HepG2 (cell line): ENCODE results near the gene FRMD1.

Experiments
- CBX2 ChIP-seq, 2 experiments: fragments of 200-600 bp in 1 of 2; sonication (generic); formaldehyde crosslinking in 1 of 2; IDR thresholded peaks; 2 replicates each; pipeline versions ENCODE4 v1.7.0 to v1.8.1; 2018 to 2022; ENCODE audit warnings: low read depth in 2 of 2, low read length in 1 of 2, mild to moderate bottlenecking in 1 of 2, missing genetic modification reagents in 1 of 2
- HNRNPUL1 ChIP-seq: fragments of 200-400 bp; formaldehyde crosslinking; IDR thresholded peaks from 2 replicates; pipeline ENCODE4 v1.6.1; 2017; ENCODE audit warnings: low read depth, mild to moderate bottlenecking, low read length, moderate library complexity
- MAFK ChIP-seq, 2 experiments: IDR thresholded peaks in 1 of 2; conservative IDR thresholded peaks in 1 of 2; 2 replicates each; pipeline ENCODE4 v1.6.1; 2011; ENCODE audit warnings: improper control_type of control experiment in 2 of 2, low read length in 2 of 2
- POLR2A ChIP-seq, 2 experiments: IDR thresholded peaks; 2 replicates each; pipeline ENCODE4 v1.6.1; 2011; ENCODE audit warnings: low read depth in 2 of 2, low read length in 2 of 2, mild to moderate bottlenecking in 1 of 2, moderate library complexity in 1 of 2; ENCODE audit not compliant: insufficient read depth in 1 of 2
- ZC3H4 ChIP-seq: sonication (generic); formaldehyde crosslinking; IDR thresholded peaks from 2 replicates; pipeline ENCODE4 v1.4.0; 2020; ENCODE audit warnings: missing genetic modification reagents, borderline replicate concordance
- TF ChIP-seq, protein P1 (sequence below): sonication (generic); formaldehyde crosslinking; IDR thresholded peaks from 2 replicates; pipeline ENCODE4 v1.4.0; 2020; ENCODE audit warnings: missing genetic modification reagents, borderline replicate concordance
- TF ChIP-seq, protein P2 (sequence below): sonication (generic); formaldehyde crosslinking; IDR thresholded peaks from 2 replicates; pipeline ENCODE4 v1.5.0; 2020; ENCODE audit warnings: mild to moderate bottlenecking, missing genetic modification reagents, moderate library complexity

DNA sequence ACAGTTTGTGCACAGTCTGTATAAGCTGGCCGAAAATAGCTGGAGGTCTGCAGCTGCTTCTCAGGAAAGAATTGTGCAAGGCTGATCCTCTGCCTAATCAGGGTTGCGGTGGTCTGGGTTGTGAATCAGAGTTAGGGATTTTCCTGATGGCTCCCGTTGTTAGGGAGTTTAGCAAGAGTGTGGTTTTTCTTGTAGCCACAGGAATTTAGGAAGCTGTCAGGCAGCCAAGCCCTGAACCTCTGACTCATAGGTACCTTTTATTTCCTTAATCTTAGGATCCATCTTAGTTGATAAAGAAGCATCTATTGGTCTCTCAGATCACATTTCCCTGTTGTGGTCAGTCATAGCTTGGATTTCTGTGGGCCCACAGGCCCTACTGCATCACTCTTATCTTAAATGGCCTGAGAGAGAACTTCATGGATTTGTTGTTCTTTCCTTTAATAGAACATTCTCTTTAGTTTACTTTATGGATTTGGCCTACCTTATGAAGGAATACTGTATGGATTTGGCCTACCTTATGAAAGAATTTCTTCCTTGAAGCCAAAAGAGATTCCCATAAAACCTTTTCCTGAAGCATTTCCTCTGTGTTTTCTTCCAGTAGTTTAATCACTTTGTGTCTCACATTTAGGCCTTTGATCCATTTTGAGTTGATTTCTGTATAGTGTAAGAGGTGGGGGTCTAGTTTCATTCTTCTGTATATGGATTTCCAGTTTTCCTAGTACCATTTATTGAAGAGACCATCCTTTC lies 71.2 kb downstream of the FRMD1 start:
- TF ChIP-seq POLR2A (IDR thresholded peaks at IDR 0.05; ENCODE audit: insufficient read depth in 1 of 2, low read depth in 2 of 2, low read length in 2 of 2) = no peak
- no peak for TF ChIP-seq ZC3H4 (CRISPR knock-in tag)
- no peak for TF ChIP-seq MAFK (conservative IDR thresholded peaks at IDR 0.05 in 1 of 2, IDR thresholded peaks at IDR 0.05 in 1 of 2; ENCODE audit: low read length in 2 of 2)
- no peak for TF ChIP-seq HNRNPUL1
- TF ChIP-seq, protein P1, sequence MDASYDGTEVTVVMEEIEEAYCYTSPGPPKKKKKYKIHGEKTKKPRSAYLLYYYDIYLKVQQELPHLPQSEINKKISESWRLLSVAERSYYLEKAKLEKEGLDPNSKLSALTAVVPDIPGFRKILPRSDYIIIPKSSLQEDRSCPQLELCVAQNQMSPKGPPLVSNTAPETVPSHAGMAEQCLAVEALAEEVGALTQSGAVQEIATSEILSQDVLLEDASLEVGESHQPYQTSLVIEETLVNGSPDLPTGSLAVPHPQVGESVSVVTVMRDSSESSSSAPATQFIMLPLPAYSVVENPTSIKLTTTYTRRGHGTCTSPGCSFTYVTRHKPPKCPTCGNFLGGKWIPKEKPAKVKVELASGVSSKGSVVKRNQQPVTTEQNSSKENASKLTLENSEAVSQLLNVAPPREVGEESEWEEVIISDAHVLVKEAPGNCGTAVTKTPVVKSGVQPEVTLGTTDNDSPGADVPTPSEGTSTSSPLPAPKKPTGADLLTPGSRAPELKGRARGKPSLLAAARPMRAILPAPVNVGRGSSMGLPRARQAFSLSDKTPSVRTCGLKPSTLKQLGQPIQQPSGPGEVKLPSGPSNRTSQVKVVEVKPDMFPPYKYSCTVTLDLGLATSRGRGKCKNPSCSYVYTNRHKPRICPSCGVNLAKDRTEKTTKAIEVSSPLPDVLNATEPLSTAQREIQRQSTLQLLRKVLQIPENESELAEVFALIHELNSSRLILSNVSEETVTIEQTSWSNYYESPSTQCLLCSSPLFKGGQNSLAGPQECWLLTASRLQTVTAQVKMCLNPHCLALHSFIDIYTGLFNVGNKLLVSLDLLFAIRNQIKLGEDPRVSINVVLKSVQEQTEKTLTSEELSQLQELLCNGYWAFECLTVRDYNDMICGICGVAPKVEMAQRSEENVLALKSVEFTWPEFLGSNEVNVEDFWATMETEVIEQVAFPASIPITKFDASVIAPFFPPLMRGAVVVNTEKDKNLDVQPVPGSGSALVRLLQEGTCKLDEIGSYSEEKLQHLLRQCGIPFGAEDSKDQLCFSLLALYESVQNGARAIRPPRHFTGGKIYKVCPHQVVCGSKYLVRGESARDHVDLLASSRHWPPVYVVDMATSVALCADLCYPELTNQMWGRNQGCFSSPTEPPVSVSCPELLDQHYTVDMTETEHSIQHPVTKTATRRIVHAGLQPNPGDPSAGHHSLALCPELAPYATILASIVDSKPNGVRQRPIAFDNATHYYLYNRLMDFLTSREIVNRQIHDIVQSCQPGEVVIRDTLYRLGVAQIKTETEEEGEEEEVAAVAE (CRISPR knock-in tag) = no peak
- TF ChIP-seq, protein P2, sequence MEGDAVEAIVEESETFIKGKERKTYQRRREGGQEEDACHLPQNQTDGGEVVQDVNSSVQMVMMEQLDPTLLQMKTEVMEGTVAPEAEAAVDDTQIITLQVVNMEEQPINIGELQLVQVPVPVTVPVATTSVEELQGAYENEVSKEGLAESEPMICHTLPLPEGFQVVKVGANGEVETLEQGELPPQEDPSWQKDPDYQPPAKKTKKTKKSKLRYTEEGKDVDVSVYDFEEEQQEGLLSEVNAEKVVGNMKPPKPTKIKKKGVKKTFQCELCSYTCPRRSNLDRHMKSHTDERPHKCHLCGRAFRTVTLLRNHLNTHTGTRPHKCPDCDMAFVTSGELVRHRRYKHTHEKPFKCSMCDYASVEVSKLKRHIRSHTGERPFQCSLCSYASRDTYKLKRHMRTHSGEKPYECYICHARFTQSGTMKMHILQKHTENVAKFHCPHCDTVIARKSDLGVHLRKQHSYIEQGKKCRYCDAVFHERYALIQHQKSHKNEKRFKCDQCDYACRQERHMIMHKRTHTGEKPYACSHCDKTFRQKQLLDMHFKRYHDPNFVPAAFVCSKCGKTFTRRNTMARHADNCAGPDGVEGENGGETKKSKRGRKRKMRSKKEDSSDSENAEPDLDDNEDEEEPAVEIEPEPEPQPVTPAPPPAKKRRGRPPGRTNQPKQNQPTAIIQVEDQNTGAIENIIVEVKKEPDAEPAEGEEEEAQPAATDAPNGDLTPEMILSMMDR (CRISPR knock-in tag) = no peak
- TF ChIP-seq CBX2 (IDR thresholded peaks at IDR 0.05; ENCODE audit: low read depth, low read length) = no peak
- TF ChIP-seq CBX2 (CRISPR knock-in tag; IDR thresholded peaks at IDR 0.05; ENCODE audit: low read depth) = no peak
